GM21737 (cell line): Measurements from ENCODE around the gene RNF43.
"Not testable (repeated sequence)": the region's sequence is repeated elsewhere in the genome, so short reads cannot be mapped to it uniquely, and the experiment has no call there.

Experiments
- ATAC-seq: cut with Tn5 transposase; IDR thresholded peaks from one replicate; pipeline ENCODE4 v1.9.1; 2021; ENCODE audit warnings: mild to moderate bottlenecking, moderate library complexity; ENCODE audit not compliant: unreplicated experiment

Gene RNF43

DNA sequence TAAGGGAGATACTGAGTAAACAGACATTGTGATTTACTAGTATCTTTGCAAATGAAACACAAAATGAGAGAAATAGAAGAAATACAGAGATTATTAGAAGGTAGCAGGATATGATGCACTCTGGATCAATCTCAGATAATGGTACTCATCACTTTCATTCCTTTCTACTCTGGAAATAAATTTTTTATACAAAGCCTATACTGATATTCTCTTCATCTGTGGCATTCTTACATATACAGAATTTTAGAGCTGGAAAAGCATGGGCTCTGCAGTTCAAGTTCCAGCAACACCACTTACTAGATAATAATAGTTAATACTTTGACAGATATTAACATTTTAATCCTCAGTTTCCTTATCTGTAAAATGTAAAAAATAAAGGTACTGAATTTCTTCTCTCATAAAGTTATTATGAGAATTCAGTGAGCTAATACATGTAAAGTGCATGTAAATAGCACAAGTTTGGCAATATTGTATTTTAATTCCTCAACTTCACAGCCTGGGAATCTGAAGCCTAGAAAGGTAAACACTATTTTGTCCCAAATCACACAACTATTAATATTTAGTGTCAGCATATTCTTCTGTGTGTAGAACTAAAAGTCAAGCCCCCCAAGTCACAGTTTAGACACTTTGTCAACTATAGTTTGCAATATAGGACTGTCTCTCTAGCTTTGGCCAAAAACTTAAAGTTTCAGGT lies 6.5 kb downstream of the RNF43 start:
- ATAC-seq, result no peak

DNA sequence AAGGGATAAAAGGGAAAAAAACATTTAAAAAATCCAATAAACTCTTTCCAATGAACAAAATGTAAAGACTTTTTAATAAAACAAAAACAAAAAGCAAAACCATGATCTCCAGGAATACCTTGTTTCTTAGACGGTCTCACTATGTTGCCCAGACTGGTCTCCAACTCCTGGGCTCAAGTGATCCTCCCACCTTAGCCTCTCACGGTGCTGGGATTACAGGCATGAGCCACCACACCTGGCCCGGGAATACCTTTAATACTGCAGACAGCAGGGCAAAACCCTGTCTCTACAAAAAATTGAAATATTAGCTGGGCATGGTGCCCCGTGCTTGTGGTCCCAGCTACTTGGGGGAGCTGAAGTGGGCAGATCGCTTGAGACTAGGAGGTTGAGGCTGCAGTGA lies 7.9 kb downstream of the RNF43 start:
- no peak for ATAC-seq

DNA sequence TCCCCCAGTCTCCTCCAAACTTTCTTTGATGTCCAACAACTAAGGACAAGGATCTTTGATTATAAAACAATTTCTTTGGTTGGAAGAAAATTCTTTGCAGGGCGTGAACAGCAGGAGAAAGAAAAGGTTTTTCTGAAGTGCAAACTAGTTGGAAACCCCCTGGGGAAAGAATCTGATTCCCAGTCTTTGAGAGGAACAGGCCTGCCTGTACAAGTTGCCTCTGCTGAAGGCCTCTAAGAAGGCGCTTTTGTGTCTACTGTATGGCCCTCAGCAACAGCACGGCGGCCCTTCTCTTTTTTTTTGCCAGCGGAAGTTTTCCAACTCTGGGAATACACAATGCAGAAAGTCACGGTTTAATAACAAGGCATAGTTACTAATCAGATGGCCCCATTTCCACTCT lies 14.0 kb downstream of the RNF43 start:
- ATAC-seq, result no peak

DNA sequence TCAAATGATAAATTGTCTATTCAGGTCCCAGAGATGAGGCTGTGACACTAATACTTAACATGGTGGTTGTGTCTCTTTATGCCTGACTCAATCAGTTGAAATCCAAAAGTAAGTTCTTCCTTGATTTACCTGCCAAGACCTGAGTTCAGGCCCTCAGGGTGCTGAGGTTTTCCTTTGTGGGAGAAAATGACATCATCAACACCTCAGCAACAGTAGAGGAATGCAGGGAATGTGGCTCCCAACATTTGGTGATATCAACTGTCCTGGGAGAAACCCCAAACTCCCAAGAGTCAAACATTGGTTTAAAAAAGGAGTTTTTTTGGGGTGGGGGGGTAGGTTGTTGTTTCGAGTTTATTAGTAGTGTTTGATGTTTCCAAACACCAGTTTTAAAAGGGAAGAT lies 14.7 kb downstream of the RNF43 start:
- ATAC-seq, result no peak

DNA sequence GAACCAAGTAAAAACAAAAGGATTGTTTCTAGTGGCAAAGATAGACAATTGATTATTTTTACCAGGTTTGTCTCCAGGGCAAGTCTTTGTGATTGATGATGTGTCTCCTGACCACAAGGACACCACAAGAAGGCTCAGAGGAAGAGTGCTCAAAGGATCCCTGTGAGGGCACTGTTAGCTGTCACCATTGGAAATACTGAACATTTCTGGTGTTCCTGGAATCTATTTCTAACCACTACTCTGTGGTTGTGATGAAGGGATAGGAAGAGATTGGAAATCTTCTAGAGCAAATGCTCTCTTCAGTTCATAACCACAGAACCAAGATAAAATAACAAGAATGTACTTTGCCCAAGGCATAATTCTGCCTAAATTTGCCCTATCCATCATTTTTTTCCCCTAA lies 15.3 kb downstream of the RNF43 start:
- ATAC-seq, result no peak

DNA sequence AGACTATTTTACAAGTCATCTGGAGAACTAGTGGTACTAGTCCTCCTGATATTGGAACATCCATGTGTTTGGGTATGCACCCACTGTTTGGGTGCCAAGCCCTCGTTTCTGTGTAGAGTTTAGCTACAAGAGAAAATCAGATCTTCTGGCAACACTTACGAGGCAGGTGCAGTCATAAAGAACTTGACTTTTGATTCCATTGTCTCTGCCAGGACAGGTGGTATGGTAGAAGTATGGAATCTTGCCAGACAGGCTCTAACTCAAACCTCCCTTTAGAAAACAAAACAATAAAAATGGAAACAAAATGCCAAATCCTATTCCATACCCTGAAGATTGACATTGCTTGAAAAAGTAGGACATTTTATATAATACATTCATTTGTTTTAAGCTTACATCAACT lies 16.0 kb downstream of the RNF43 start:
- ATAC-seq, result no peak

DNA sequence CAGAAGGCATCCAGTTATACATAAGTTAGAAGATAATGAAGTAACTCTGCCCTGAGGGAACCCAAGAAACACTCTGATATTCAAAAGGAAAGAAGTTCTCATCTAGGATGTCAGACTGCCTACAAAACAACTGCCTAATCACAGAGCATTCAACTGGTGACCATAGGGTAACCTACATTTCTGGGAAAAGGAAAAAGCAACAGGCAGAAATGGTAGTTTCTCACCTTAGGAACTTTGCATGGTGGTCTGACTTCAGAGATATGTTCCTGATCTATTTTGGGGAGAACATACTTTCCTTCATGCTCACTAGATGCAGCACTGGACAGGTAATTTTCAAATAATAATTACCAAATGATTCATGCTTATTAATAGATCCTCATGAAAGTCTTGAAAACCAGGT lies 16.5 kb downstream of the RNF43 start:
- ATAC-seq, result no peak

DNA sequence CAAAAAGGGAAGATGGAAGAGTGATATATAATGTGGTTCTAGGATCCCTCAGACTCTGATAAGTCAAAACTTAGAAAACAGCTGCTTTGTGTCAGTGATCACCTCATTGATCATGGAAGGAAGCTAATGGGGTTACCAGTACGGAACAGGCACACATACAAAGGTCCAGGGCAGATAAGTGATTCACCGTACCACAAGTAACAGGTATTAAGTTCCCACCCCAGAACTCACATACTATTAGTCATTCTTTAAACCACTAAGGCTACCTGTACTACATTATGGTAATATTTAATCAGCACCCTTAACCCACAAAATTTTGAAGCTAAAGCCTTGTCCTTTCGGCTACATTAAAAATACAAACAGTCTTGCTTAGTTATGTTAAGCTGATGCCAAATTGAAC lies 17.4 kb downstream of the RNF43 start:
- no peak for ATAC-seq

DNA sequence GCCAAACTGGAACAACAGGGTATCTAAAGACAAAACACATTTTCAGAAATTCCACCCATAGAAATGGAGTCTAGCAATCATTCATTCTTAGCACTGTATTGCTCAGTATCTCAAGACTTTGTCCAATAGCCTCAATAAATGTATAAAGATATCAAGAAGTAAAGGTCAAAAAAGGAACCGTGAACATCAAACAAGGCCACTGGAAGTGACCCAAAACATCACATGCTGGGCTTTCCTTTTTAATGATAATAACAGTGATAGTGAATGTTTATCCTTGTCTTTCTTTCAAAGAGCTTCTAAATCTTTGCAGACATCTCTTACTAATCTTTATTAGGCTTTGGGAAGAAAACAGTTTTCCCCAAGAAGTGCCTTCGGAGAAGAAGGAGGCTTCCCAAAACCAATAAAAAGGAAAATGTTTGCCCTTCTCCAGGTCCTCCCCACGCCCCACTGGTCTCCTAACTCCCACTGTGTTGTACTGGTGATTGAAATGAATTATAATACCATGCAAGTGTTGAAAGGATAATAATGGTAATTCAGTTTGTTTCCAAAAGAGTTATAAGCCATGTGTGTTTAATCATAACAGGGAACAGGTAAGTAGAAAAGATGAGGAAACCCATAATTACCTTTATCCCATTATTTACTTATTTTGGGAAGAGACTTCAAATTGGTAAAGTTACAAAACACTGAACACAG lies 18.6 kb downstream of the RNF43 start:
- ATAC-seq, result no peak

DNA sequence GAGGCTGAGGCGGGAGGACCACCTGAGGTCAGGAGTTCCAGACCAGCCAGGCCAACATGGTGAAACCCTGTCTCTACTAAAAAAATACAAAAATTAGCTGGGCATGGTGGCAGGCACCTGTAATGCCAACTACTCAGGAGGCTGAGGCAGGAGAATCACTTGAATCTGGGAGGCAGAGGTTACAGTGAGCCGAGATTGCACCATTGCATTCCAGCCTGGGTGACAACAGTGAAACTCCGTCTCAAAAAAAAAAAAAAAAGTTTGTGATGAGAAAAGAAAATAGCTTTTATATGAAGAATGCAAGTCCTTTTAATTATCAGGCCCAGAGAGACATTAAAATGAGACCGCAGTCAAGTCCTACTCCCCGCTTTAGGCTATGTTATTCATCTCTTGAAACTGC lies 19.9 kb downstream of the RNF43 start:
- not testable (repeated sequence) for ATAC-seq

DNA sequence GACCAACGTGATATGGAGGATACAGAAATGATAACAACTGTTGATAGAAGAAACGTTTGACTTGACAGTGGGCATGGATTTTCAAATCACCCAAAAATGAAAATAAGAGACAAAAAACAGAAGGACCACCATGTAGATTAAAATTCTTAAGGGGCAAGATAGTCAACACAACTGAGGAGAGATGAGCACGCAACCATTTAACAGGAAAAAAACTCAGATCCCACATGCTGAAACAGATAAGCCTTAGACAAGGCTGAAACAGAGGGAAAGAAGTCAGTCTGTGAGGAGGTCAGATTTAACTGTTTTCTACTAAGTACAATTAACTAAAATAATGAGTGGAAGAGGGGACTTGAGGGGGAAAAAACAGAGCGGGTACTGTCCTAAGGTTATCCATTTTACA lies 21.2 kb downstream of the RNF43 start:
- no peak for ATAC-seq

DNA sequence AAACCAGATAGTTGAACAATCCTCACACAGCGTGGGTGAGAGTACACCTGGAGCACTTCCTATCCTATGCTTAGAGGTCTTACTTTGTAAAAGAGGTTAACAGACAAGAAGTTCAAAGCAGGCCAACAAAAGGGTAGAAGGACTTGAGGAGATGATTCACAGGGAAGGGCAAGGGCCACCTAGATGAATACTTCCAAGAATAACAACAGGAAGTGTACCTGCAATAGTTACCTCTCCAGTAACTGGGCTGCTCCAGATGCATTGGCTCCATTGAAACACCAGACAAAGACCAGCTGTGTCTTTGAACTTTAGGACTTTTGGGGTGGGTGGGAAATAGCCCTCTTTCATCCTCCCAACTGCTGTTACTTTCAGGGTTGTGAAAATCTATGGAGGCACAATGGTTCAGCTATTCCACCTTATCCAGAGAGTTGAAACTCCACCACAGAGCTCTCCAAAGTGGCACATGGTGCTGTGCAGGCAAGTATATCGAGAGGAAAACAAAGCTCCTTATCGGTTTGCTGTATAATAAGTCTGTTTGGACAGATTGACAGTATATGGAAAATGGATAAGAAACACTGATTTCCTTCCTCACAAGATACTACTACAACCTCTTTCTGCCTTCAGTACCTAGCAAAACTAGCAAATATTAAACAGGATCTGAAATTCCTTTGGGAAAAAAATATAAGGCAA lies 22.7 kb downstream of the RNF43 start:
- no peak for ATAC-seq

DNA sequence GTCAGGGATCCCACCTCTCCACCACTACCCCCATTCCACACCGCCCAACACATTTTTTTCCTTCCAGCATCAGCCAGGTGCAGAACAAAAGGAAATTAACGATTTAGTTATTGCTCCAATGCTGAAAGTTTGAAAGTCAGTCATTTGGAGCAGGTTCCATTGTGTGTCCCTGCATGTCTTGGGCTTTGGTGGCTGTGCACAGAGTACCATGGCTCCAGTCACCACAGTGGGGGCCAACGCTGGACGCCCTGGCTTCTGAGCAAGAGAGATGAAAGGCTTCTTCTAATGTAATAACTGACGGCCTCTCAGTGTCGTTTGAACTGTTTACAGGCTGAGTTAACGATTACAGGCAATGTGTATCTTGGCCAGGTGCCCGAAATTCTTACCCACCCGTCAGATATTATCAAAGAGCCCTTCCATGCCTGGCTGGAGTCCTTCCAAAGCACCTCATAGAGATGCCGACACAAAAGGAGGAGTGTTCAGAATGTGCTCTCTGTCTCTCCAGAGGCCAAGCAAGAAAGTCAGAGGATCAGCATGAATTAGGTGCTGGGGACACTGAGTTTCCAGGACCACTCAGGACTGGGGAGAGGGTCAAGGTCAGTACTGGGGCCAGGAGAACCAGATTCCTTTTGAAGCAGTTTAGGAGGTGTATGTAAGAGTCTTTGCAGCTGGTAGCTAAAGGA lies 25.9 kb downstream of the RNF43 start:
- ATAC-seq, result no peak

DNA sequence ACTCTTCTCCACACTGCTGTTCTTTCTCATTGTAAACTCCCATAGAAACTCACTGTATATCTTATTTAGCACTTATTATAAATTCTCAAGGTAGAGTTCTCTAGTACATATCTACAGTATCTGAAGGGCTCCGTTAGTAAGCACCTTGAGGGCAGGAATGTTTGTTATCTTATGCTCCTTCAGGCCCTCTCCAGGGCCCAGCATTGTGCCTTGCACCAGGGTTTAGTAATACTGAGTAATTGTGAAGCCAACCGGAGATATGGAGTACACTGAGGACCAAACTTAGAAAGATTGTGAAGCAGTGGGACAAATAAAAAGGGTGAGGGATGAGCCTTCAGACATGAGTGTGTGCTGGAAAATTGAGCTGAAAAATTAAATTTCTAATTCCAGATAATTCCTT lies 26.4 kb downstream of the RNF43 start:
- no peak for ATAC-seq

DNA sequence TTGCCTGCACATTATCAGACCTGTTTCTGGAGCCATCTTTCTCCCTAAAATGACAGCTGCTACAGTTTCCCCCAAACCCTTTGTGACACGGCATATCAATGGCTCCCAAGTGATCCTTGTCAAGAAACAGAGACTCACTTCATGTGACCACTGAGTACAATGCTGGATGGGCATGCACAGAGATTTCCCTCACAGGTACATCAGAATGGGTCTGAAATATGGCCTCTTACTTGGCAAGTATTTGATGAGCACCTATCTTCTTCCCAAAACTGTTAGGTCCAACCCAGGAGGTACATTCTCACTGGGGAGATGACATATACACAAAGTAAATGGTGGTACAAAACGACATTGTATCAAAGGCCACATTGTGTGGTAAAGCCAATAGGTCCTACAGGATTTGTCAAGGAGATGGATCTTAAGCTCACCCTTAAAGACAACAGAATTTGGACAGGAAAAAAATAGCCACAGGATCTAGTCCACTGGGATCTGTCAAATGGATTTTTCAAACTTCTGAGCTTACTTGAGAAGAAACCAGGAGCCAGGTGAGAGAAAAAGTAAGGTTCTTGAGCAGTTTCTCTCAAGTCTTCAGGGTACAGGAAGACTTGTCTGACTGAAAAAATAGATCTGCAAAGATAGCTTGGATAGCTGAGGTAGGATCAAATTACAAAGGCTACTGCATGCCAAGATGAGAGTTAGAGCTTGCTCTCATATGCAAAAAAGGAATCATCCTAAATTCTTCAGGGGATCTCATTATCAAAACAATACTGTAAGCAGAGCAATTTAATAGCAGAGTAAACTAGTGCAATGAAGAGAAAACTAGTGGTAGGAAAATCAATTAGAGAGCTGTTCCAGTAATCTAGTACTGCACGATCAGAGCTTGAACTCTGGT lies 28.8 kb downstream of the RNF43 start:
- no peak for ATAC-seq

DNA sequence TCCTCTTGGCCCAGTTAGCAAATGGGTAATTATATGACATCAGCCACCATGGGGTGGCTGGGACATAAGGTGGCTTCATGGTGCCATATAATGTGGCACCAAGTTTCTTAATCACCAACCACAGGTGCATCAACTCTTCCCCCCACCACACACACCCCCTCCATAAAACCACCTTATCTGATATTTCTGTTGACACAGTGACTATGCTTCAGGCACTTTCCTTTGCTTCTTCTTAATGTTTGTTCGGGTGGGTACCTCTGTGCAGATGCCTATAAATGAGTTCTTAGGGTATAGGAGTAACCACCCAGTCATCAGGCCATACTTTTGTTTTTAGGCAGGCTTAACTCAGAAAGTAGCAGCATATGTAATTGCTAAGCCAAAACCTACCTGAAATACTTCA lies 29.5 kb downstream of the RNF43 start:
- ATAC-seq, result no peak

DNA sequence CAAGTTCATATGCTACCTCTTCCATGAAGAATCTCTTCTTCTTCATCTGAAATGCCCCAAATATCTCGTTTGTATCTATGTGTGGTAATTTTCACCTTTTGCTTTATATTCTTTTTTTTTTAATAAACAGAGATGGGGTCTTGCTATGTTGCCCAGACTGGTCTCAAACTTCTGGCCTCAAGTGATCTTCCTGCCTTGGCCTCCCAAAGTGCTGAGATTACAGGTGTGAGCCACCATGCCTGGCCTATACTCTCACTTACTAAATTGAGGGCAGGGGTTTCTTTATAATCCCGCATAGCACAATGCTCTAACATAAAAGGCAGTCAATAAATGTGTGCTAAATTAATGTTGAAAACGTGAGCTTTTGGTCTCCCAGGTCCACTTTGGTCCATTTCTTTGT lies 30.6 kb downstream of the RNF43 start:
- no peak for ATAC-seq

DNA sequence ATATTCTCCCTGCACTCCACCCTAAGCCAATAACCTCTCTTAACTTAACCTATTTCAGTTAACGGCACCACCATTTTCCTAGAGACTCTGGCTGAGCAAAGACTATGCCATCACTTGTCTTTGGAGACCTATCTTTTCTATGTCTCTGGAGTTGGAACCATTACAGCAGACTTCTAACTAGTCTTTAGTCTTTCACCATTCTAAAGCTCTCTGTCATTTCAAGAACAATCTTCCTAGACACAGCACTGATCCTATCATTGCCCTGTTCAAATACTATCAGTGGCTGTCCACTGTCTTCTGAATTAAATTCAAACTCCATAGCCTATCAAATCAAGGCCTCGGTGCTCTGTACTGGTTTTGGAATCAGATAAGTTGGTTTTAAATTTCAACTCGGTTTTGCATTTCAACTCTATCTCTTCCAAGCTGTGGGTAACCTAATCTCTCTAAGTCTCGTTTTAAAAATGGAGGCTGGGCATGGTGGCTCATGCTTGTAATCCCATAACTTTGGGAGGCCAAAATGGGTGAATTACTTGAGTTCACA lies 31.9 kb downstream of the RNF43 start:
- no peak for ATAC-seq

DNA sequence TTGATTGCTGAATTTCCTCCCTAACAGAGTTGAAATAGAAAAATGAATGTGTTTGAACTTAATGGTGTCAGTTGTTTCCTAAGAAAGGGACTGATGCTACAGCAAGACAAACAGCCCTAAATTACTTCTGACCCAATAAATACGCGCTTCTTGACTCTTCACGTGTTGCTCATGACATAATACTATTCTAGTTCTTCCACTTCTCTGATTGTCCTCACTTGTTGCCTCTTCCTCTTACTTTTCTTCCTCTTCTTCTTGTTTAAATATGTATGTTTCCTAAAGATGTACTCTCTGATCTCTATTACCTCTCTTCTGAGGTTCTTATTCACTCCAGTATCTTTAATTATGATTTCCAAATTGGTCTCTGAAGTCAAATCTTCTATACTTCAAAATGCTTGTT lies 32.4 kb downstream of the RNF43 start:
- ATAC-seq, result no peak

DNA sequence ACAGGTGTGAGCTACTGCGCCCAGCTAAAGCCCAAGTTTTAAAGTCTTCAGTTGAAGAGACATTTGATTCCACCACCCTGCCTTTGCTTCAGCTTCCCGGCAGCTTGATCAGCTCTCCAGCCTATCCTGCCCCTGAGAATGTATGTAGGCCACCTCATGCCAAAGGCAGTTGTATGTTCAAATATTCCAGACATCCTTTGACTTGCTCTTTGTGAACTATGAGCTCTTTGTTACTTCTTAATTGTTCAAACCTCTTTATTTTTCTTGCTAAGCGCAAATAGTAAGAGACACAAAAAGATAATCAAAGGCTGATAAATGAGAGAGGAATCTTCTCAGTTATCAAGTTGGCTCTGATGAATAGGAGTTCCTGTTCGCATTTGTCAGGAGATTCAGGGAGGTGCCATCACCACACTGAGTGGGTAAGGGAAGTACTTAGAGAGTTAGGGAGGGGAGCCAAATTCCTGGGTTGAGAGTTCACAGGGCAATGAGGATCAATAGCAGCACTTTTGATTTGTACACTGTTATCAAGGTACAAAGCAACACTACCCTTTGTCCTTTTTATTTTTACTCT lies 33.4 kb downstream of the RNF43 start:
- ATAC-seq, result no peak
